Upper lobe of left lung (tissue), 6 donors: ENCODE results near the gene P2RX1. TPM values are rescaled to one million over a fixed set of nuclear protein-coding genes. Genes with fewer than 3 reads are reported as not detected.
A peak's percentile ranks its signal among the peaks of the same experiment; 100 is the strongest.

Source experiments
- ATAC-seq, 2 donors: fragments of 200-7000 bp; cut with Tn5 transposase; one replicate each; pipeline ENCODE4 v1.9.1; 2022; ENCODE audit warnings: mild to moderate bottlenecking in 2 of 2, moderate library complexity in 2 of 2; ENCODE audit not compliant: low FRiP score in 2 of 2
- DNase-seq, 2 donors: peaks; one replicate each; pipeline ENCODE4 v3.0.0-alpha.2; 2019 to 2020
- H3K27ac ChIP-seq, 4 donors: fragments of 200-600 bp; sonication (generic); one replicate each; pipeline ENCODE4 v1.5.1; 2016 to 2019
- H3K27me3 ChIP-seq, 4 donors: fragments of 200-600 bp; sonication (generic); one replicate each; pipeline ENCODE4 v1.5.1; 2017 to 2019
- H3K36me3 ChIP-seq, 4 donors: fragments of 200-600 bp; sonication (generic); one replicate each; pipeline ENCODE4 v1.5.1; 2016 to 2019
- H3K4me1 ChIP-seq, 4 donors: fragments of 200-600 bp; sonication (generic); one replicate each; pipeline ENCODE4 v1.5.1; 2018 to 2019
- H3K4me3 ChIP-seq, 4 donors: fragments of 200-600 bp; sonication (generic); one replicate each; pipeline ENCODE4 v1.5.1; 2017 to 2019; ENCODE audit warnings: mild to moderate bottlenecking in 2 of 4, moderate library complexity in 1 of 4
- H3K9me3 ChIP-seq, 4 donors: fragments of 200-600 bp; sonication (generic); one replicate each; pipeline ENCODE4 v1.5.1; 2018 to 2019
- EP300 ChIP-seq, 4 donors: sonication (generic); formaldehyde crosslinking; IDR thresholded peaks; one replicate each; pipeline ENCODE4 v1.5.1; 2017; ENCODE audit warnings: antibody characterized with exemption in 4 of 4, control low read depth in 2 of 4
- POLR2A ChIP-seq, 4 donors: fragments of 450-650 bp; IDR thresholded peaks; one replicate each; pipeline ENCODE4 v1.5.1; 2016 to 2017; ENCODE audit warnings: antibody characterized with exemption in 4 of 4, mild to moderate bottlenecking in 2 of 4
- POLR2AphosphoS5 ChIP-seq, 2 donors: sonication (generic); formaldehyde crosslinking; IDR thresholded peaks; one replicate each; pipeline ENCODE4 v1.5.1; 2017; ENCODE audit warnings: antibody characterized with exemption in 2 of 2
- WGBS, 2 donors: methylation state at CpG; one replicate each; pipeline ENCODE4 v1.1.5; 2017 to 2018; 5-methylcytosine and 5-hydroxymethylcytosine counted together
- total RNA-seq, 6 donors: library from RNA; depleted of rRNA in 4 of 6; stranded (reverse); fragments of >200 nt in 4 of 6; gene quantifications; one replicate each; pipeline versions ENCODE4 v1.1.0 to v1.2.1, GENCODE V29; 2016 to 2021
- TF ChIP-seq, protein P1 (sequence below), 6 experiments: fragments of 450-650 bp in 4 of 6; fragments of 200-600 bp in 2 of 6; sonication (generic) in 2 of 6; IDR thresholded peaks; one replicate each; pipeline ENCODE4 v1.5.1; 2016 to 2019; ENCODE audit warnings: antibody characterized with exemption in 6 of 6
- donor health status: DM: no; HTN: no; CAD: no; lungs with moderate emphysema.
- donor health status: DM: no; HTN: yes; CAD: no; lungs with severe emphysema.

Gene P2RX1
- total RNA-seq, 6 donors from 2014 or later = 3.7 to 29.9 (median 9.4) TPM

DNA sequence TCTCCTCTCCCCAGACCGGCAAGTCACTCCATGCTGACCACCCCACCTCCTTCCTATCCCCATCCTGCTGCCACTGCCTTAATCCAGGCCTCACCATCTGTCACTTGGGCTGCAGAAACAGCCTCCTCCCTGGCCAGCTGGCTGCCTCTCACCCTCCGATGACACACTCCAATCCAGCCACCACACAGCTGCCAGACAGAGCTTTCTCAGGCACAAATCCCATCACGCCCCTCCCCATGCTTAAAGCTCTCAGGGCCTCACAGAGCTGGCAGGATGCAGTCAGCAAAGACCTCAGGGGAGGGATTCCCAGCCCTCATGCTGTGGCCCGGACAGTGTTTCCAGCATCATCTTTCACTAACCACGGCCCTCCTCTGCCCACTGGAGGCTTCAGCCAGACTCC lies 37.1 kb downstream of the P2RX1 start:
- Histone ChIP-seq H3K27me3 (no peaks in the 10 kb centered on the region), H3K27ac (no peak overlapping the region), H3K4me1 (no peaks in the 10 kb centered on the region), H3K36me3 (peaks cover 0 to 24% (median 8%) of the 10 kb centered on the region in 4 donors), H3K4me3 (no peak overlapping the region), H3K9me3 (no peaks in the 10 kb centered on the region)
- 65 to 85% methylated on average over 5 of the region's 5 CpGs for WGBS, 2 donors
- TF ChIP-seq EP300 (IDR thresholded peaks at IDR 0.05) = no peak
- TF ChIP-seq POLR2A (IDR thresholded peaks at IDR 0.05) = no peak
- no peak for TF ChIP-seq POLR2AphosphoS5 (IDR thresholded peaks at IDR 0.05)
- TF ChIP-seq, protein P1, sequence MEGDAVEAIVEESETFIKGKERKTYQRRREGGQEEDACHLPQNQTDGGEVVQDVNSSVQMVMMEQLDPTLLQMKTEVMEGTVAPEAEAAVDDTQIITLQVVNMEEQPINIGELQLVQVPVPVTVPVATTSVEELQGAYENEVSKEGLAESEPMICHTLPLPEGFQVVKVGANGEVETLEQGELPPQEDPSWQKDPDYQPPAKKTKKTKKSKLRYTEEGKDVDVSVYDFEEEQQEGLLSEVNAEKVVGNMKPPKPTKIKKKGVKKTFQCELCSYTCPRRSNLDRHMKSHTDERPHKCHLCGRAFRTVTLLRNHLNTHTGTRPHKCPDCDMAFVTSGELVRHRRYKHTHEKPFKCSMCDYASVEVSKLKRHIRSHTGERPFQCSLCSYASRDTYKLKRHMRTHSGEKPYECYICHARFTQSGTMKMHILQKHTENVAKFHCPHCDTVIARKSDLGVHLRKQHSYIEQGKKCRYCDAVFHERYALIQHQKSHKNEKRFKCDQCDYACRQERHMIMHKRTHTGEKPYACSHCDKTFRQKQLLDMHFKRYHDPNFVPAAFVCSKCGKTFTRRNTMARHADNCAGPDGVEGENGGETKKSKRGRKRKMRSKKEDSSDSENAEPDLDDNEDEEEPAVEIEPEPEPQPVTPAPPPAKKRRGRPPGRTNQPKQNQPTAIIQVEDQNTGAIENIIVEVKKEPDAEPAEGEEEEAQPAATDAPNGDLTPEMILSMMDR (IDR thresholded peaks at IDR 0.05) = no peak
- no peak for DNase-seq
- peak in 1 of 2 donors; percentile 44 for ATAC-seq

DNA sequence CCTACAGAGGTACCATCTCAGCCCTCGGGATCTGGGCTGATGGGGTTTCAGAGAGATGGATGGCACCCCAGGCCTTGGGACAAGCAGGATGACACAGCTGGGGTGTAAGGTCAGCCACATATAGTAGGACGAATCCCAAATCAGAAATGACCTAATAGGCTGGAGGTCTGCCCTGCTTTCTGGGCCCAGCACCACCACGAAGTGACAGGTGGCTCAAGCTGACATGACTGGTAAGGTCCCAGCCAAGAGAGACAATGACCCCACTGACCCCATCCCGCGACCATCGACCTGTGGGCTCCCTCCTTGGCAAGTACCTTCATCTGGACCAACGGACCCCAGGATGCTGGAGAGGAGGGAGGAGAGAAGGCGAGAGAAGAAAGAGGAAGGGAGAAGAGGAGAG lies 39.0 kb downstream of the P2RX1 start:
- Histone ChIP-seq H3K4me1 (no peaks in the 10 kb centered on the region), H3K27me3 (no peaks in the 10 kb centered on the region), H3K4me3 (no peak overlapping the region), H3K27ac (no peak overlapping the region), H3K36me3 (peaks cover 0 to 32% (median 11%) of the 10 kb centered on the region in 4 donors), H3K9me3 (no peaks in the 10 kb centered on the region)
- DNase-seq (no peak), ATAC-seq (no peak)
- WGBS, 2 donors = 78 to 79% methylated on average over 8 of the region's 8 CpGs
- TF ChIP-seq EP300 (IDR thresholded peaks at IDR 0.05) (no peak), POLR2A (IDR thresholded peaks at IDR 0.05) (no peak), POLR2AphosphoS5 (IDR thresholded peaks at IDR 0.05) (no peak)
- TF ChIP-seq, protein P1 (IDR thresholded peaks at IDR 0.05) = no peak

DNA sequence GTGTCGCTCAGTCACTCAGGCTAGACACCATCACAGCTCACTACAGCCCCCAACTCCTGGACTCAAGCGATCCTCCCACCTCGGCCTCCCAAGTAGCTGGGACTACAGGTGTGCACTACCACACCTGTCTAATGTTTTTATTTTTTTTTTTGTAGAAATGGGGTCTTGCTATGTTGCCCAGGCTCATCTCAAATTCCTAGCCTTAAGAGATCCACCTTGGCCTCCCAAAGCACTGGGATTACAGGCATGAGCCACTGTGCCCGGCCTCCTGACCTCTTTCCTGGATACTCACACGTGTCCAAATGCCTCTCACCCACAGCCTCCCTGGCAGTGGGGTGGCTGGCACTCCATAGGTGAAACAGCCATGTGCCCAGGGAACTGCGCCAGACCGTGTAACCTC lies 40.9 kb downstream of the P2RX1 start:
- ATAC-seq = no peak
- WGBS, 2 donors = 96 to 97% methylated on average over 7 of the region's 7 CpGs
- H3K36me3 ChIP-seq = peaks cover 0 to 38% (median 11%) of the 10 kb centered on the region in 4 donors
- peaks cover 0 to 5% (median 2%) of the 10 kb centered on the region in 4 donors for H3K4me1 ChIP-seq
- no peak overlapping the region for H3K27ac ChIP-seq
- no peak for TF ChIP-seq POLR2AphosphoS5 (IDR thresholded peaks at IDR 0.05)
- TF ChIP-seq, protein P1 (IDR thresholded peaks at IDR 0.05) = no peak
- no peak for TF ChIP-seq EP300 (IDR thresholded peaks at IDR 0.05)
- TF ChIP-seq POLR2A (IDR thresholded peaks at IDR 0.05) = no peak
- no peak for DNase-seq
- H3K4me3 ChIP-seq = no peak overlapping the region
- no peaks in the 10 kb centered on the region for H3K9me3 ChIP-seq
- H3K27me3 ChIP-seq = no peaks in the 10 kb centered on the region

DNA sequence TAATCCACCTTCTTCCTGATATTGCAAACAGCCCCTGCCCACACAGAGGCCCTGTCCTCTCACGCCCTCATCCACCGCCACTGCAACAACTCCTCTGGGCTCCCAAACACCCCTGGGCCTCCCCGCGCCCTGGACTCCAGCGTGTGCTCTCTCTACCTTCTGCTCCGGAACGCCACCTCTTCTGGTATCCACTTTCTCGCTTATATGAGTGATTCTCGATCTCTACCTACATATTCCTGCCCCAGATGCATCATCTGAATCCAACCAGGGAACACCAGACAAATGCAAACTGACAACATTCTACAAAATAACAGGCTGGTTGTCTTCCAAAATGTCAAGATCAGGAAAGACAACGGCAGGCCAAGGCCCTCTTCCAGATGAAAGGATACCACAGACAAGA lies 42.4 kb downstream of the P2RX1 start:
- 92 to 95% methylated on average over 10 of the region's 10 CpGs for WGBS, 2 donors
- Histone ChIP-seq H3K27me3 (no peaks in the 10 kb centered on the region), H3K36me3 (peaks cover 0 to 42% (median 11%) of the 10 kb centered on the region in 4 donors), H3K4me1 (peaks cover 0 to 5% (median 2%) of the 10 kb centered on the region in 4 donors), H3K9me3 (no peaks in the 10 kb centered on the region), H3K4me3 (no peak overlapping the region), H3K27ac (no peak overlapping the region)
- TF ChIP-seq POLR2A (IDR thresholded peaks at IDR 0.05) (no peak), POLR2AphosphoS5 (IDR thresholded peaks at IDR 0.05) (no peak), EP300 (IDR thresholded peaks at IDR 0.05) (no peak)
- TF ChIP-seq, protein P1 (IDR thresholded peaks at IDR 0.05) = no peak
- ATAC-seq = no peak
- no peak for DNase-seq

DNA sequence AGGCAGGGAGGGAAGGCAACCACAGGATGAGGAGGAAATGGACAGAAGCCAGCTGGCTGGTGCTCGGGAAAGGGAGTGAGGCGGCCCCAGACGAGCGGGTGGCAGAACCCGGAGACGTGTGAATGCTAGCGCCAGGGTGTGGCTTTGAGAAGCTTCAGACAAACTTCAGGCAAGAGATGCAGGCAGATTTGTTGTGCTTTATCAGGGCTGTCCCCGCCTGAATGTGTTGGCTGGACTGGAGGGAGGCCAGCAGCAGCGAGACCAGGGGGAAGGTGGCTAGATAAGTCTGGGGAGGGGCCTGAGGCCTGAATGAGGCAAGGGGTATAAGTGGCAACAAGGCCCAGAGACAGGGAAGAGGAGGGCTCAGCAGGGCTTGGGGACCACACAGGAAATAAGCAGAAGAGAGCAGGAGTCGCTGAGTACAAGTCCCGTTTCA lies 45.4 kb downstream of the P2RX1 start:
- H3K4me1 ChIP-seq = peaks cover 0 to 5% (median 2%) of the 10 kb centered on the region in 4 donors
- no peak overlapping the region for H3K4me3 ChIP-seq
- no peaks in the 10 kb centered on the region for H3K9me3 ChIP-seq
- no peak for TF ChIP-seq POLR2A (IDR thresholded peaks at IDR 0.05)
- TF ChIP-seq, protein P1 (IDR thresholded peaks at IDR 0.05) = no peak
- no peak for TF ChIP-seq EP300 (IDR thresholded peaks at IDR 0.05)
- TF ChIP-seq POLR2AphosphoS5 (IDR thresholded peaks at IDR 0.05) = no peak
- H3K36me3 ChIP-seq = peaks cover 0 to 36% (median 7%) of the 10 kb centered on the region in 4 donors
- H3K27me3 ChIP-seq = no peaks in the 10 kb centered on the region
- DNase-seq (no peak), ATAC-seq (no peak)
- 22 to 29% methylated on average over 11 of the region's 11 CpGs for WGBS, 2 donors
- H3K27ac ChIP-seq = peak overlapping the region in 2 of 4 donors; percentile 32 to 49
